Dermis microvascular lymphatic vessel endothelial cell (primary cell): ENCODE measurements around the gene MRPS6. TPM values are rescaled to one million over a fixed set of nuclear protein-coding genes. Genes with fewer than 3 reads are reported as not detected.

Experiments used
- DNase-seq, 2 donors: peaks; one replicate each; pipeline versions ENCODE4 v3.0.0 to v3.0.0-alpha.2; 2010; ENCODE audit warnings: low read depth in 2 of 2
- total RNA-seq: library from RNA; depleted of rRNA; stranded (reverse); fragments of >200 nt; gene quantifications from 2 replicates; pipeline ENCODE4 v1.2.1, GENCODE V29; 2014

MRPS6 gene
- total RNA-seq, 1 donor from 2014 or later: 9.5 TPM

GRCh38 chr21:34132926-34133325, 59.5 kb downstream of the MRPS6 start:
- no peak for DNase-seq

- DNase-seq: no peak
Measured at GRCh38 chr21:34133392-34133791, 60.0 kb downstream of the MRPS6 start.

- DNase-seq: no peak
Measured at GRCh38 chr21:34133802-34134201, 60.4 kb downstream of the MRPS6 start.

GRCh38 chr21:34135330-34135729, 62.0 kb downstream of the MRPS6 start:
- no peak for DNase-seq

GRCh38 chr21:34141373-34141772, 68.0 kb downstream of the MRPS6 start:
- DNase-seq: no peak

GRCh38 chr21:34143685-34144182, 70.4 kb downstream of the MRPS6 start:
- DNase-seq: no peak

- no peak for DNase-seq
Measured at GRCh38 chr21:34144224-34144623, 70.8 kb downstream of the MRPS6 start.

GRCh38 chr21:34147792-34148418, 74.5 kb downstream of the MRPS6 start:
- no peak for DNase-seq

- DNase-seq: peak in 1 of 2 donors; percentile 50
Measured at GRCh38 chr21:34148419-34148804, 75.0 kb downstream of the MRPS6 start.

- DNase-seq: no peak
Measured at GRCh38 chr21:34148826-34149558, 75.6 kb downstream of the MRPS6 start.

- no peak for DNase-seq
Measured at GRCh38 chr21:34152500-34152899, 79.1 kb downstream of the MRPS6 start.

GRCh38 chr21:34154878-34155277, 81.5 kb downstream of the MRPS6 start:
- no peak for DNase-seq

- DNase-seq: no peak
Measured at GRCh38 chr21:34156957-34157356, 83.6 kb downstream of the MRPS6 start.

- no peak for DNase-seq
Measured at GRCh38 chr21:34157521-34157920, 84.1 kb downstream of the MRPS6 start.

- DNase-seq: no peak
Measured at GRCh38 chr21:34158866-34159835, 85.8 kb downstream of the MRPS6 start.

- no peak for DNase-seq
Measured at GRCh38 chr21:34166468-34166867, 93.1 kb downstream of the MRPS6 start.

GRCh38 chr21:34170886-34171285, 97.5 kb downstream of the MRPS6 start:
- no peak for DNase-seq

- no peak for DNase-seq
Measured at GRCh38 chr21:34174470-34174869, 101.1 kb downstream of the MRPS6 start.

- no peak for DNase-seq
Measured at GRCh38 chr21:34176448-34176847, 103.1 kb downstream of the MRPS6 start.

GRCh38 chr21:34177919-34178567, 104.7 kb downstream of the MRPS6 start:
- DNase-seq: no peak

GRCh38 chr21:34179204-34179935, 106.0 kb downstream of the MRPS6 start:
- no peak for DNase-seq
